Smooth muscle cell (in vitro differentiated cells): ENCODE data around the gene USP9X. TPM values are rescaled to one million over a fixed set of nuclear protein-coding genes. Genes with fewer than 3 reads are reported as not detected.

Source experiments
- DNase-seq: peaks from one replicate; lab custom pipeline; 2025; ENCODE audit not compliant: unreplicated experiment; lab: John Stamatoyannopoulos, UW
- H2AFZ ChIP-seq: fragments of 200-600 bp; sonication (generic); 2 replicates; pipeline ENCODE4 v1.6.0; 2016; ENCODE audit warnings: antibody characterized with exemption, low read depth, mild to moderate bottlenecking
- H3F3A ChIP-seq: fragments of 200-600 bp; sonication (generic); 2 replicates; pipeline ENCODE4 v1.6.0; 2017; ENCODE audit warnings: antibody characterized with exemption, low read depth
- H3K27ac ChIP-seq: fragments of 200-600 bp; sonication (generic); 2 replicates; pipeline ENCODE4 v1.5.1; 2016; ENCODE audit warnings: low read depth, mild to moderate bottlenecking
- H3K27me3 ChIP-seq: fragments of 200-600 bp; sonication (generic); 2 replicates; pipeline ENCODE4 v1.6.1; 2016; ENCODE audit warnings: low read depth, mild to moderate bottlenecking
- H3K36me3 ChIP-seq: fragments of 200-600 bp; sonication (generic); 2 replicates; pipeline ENCODE4 v1.5.1; 2016; ENCODE audit warnings: low read depth
- H3K4me1 ChIP-seq: fragments of 200-600 bp; sonication (generic); 2 replicates; pipeline ENCODE4 v1.5.1; 2016; ENCODE audit warnings: low read depth
- H3K4me2 ChIP-seq: fragments of 200-600 bp; sonication (generic); 2 replicates; pipeline ENCODE4 v1.6.0; 2016; ENCODE audit warnings: mild to moderate bottlenecking
- H3K4me3 ChIP-seq: fragments of 200-600 bp; sonication (generic); 2 replicates; pipeline ENCODE4 v1.5.1; 2016; ENCODE audit warnings: mild to moderate bottlenecking
- H3K79me2 ChIP-seq: fragments of 200-600 bp; sonication (generic); 2 replicates; pipeline ENCODE4 v1.6.0; 2016; ENCODE audit warnings: low read depth, mild to moderate bottlenecking
- H3K9ac ChIP-seq: fragments of 200-600 bp; sonication (generic); 2 replicates; pipeline ENCODE4 v1.6.0; 2016; ENCODE audit warnings: low read depth
- H3K9me3 ChIP-seq: fragments of 200-600 bp; sonication (generic); replicated peaks from 2 replicates; pipeline ENCODE4 v1.5.1; 2016; ENCODE audit warnings: low read depth
- H4K20me1 ChIP-seq: fragments of 200-600 bp; sonication (generic); 2 replicates; pipeline ENCODE4 v1.6.0; 2016; ENCODE audit warnings: low read depth
- CTCF ChIP-seq: fragments of 200-600 bp; sonication (generic); IDR thresholded peaks from 2 replicates; pipeline ENCODE4 v1.5.1; 2017; ENCODE audit warnings: borderline replicate concordance, mild to moderate bottlenecking, antibody characterized with exemption; ENCODE audit not compliant: insufficient read depth, poor library complexity, severe bottlenecking
- WGBS: methylation state at CpG from one replicate; pipeline ENCODE4 v1.1.7; 2016; ENCODE audit warnings: low lambda C conversion rate; 5-methylcytosine and 5-hydroxymethylcytosine counted together
- polyA plus RNA-seq: library from polyadenylated mRNA; unstranded; fragments of >200 nt; fragmentation: Nextera tagmentation; extraction: Ambion mirVana; gene quantifications from 2 replicates; pipeline ENCODE4 v1.2.1, GENCODE V29; 2016
- total RNA-seq: library from RNA; depleted of rRNA; stranded (reverse); fragments of >200 nt; gene quantifications from 2 replicates; pipeline ENCODE4 v1.2.3, GENCODE V29; 2014

Gene USP9X
- total and polyA plus RNA-seq, 2 experiments from 2014 or later = 26.0 to 98.0 TPM

DNA sequence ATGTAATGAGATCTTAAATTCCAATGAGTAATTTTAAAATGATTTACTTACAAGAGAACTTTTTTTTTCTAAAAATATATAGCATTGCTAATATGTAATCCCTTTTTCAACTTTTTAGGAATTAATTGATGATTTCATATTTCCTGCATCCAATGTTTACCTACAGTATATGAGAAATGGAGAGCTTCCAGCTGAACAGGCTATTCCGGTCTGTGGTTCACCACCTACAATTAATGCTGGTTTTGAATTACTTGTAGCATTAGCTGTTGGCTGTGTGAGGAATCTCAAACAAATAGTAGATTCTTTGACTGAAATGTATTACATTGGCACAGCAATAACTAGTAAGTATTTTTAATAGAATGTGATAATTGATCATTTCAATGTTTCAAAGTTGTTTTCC, 113.2 kb downstream of the USP9X start:
- H3K4me2 ChIP-seq = no peak overlapping the region
- peaks cover 8% of the 10 kb centered on the region for H3K36me3 ChIP-seq
- DNase-seq = no peak
- TF ChIP-seq CTCF = no peak
- no peaks in the 10 kb centered on the region for H3K9me3 ChIP-seq
- H3K79me2 ChIP-seq = no peaks in the 10 kb centered on the region
- WGBS = 81% methylated on average over 1 of the region's 1 CpG
- no peak overlapping the region for H3K4me3 ChIP-seq
- peaks cover 3% of the 10 kb centered on the region for H3F3A ChIP-seq
- peak overlapping the region; percentile 20 for H3K27ac ChIP-seq
- H3K4me1 ChIP-seq = no peaks in the 10 kb centered on the region
- H3K9ac ChIP-seq = no peak overlapping the region
- no peaks in the 10 kb centered on the region for H3K27me3 ChIP-seq
- no peak overlapping the region for H2AFZ ChIP-seq
- H4K20me1 ChIP-seq = no peaks in the 10 kb centered on the region

DNA sequence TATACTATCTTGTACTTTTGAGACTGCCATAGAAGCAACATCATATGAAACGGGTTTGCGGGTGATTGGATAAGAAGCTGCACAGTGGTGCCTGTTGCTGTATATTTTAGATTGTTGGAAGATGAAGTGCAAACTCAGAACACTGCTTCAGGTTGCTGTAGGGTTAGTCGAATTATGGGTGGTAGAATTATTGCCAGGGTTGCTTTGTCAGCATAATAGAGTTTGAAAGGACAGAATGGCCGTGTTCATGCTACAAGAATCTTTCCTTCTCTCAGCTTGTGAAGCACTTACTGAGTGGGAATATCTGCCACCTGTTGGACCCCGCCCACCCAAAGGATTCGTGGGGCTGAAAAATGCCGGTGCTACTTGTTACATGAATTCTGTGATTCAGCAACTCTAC, 115.5 kb downstream of the USP9X start:
- no peaks in the 10 kb centered on the region for H3K4me1 ChIP-seq
- no peak overlapping the region for H3K4me3 ChIP-seq
- no peak for DNase-seq
- H4K20me1 ChIP-seq = no peaks in the 10 kb centered on the region
- H2AFZ ChIP-seq = no peak overlapping the region
- TF ChIP-seq CTCF = no peak
- no peak overlapping the region for H3K9ac ChIP-seq
- H3F3A ChIP-seq = peaks cover 3% of the 10 kb centered on the region
- H3K9me3 ChIP-seq = peaks cover 6% of the 10 kb centered on the region
- no peak overlapping the region for H3K4me2 ChIP-seq
- H3K27ac ChIP-seq = no peak overlapping the region
- 89% methylated on average over 7 of the region's 7 CpGs for WGBS
- H3K27me3 ChIP-seq = no peaks in the 10 kb centered on the region
- no peaks in the 10 kb centered on the region for H3K79me2 ChIP-seq
- H3K36me3 ChIP-seq = peaks cover 19% of the 10 kb centered on the region

DNA sequence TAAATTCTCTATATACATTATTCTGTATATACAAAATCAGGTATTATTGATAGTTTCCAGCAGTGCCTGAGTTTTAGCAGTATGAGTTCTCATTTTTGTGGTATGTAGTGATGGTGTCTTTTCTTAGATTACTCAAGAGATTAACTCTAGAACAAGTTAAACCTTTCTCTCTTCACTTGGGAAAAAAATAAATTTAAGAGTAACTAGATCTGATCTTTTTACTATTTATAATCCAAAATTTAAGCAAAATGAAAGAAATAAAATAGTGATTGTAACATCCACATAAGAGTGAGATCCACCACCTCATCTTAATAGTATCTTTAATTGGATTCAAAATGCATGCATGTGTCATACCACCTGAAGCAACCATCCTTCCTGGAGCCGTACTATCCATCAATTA, 124.6 kb downstream of the USP9X start:
- H3K9me3 ChIP-seq = peaks cover 5% of the 10 kb centered on the region

More for the DNA sequence above, 124.6 kb downstream of the USP9X start:
- 93% methylated on average over 1 of the region's 1 CpG for WGBS
- Histone ChIP-seq H3K36me3 (peaks cover 27% of the 10 kb centered on the region), H3K27me3 (no peaks in the 10 kb centered on the region), H3K4me1 (no peaks in the 10 kb centered on the region), H3K4me2 (no peak overlapping the region), H3K4me3 (no peak overlapping the region), H3K9ac (no peak overlapping the region), H3K79me2 (no peaks in the 10 kb centered on the region), H4K20me1 (no peaks in the 10 kb centered on the region), H2AFZ (no peak overlapping the region), H3K27ac (no peak overlapping the region), H3F3A (no peaks in the 10 kb centered on the region)
- no peak for TF ChIP-seq CTCF
- no peak for DNase-seq
